HFF-Myc (cell line): ENCODE measurements around the gene HTR4.
"Not testable (repeated sequence)": the region's sequence is repeated elsewhere in the genome, so short reads cannot be mapped to it uniquely, and the experiment has no call there.

Source experiments
- DNase-seq: peaks from one replicate; pipeline ENCODE4 v3.0.0-alpha.2; 2011; ENCODE audit warnings: low read depth; ENCODE audit errors: extremely low read depth
- H3K4me3 ChIP-seq: replicated peaks from 2 replicates; pipeline ENCODE4 v1.5.1; 2011; ENCODE audit warnings: low read depth, mild to moderate bottlenecking, control low read depth, low read length
- TF ChIP-seq, protein P1 (sequence below): IDR thresholded peaks from 2 replicates; pipeline ENCODE4 v1.5.1; 2012; ENCODE audit warnings: mild to moderate bottlenecking, low read depth, low read length, control low read depth; ENCODE audit errors: missing control alignments

HTR4 gene

GRCh38 chr5:148482196-148482595 lies 172.1 kb downstream of the HTR4 start:
- TF ChIP-seq, protein P1, sequence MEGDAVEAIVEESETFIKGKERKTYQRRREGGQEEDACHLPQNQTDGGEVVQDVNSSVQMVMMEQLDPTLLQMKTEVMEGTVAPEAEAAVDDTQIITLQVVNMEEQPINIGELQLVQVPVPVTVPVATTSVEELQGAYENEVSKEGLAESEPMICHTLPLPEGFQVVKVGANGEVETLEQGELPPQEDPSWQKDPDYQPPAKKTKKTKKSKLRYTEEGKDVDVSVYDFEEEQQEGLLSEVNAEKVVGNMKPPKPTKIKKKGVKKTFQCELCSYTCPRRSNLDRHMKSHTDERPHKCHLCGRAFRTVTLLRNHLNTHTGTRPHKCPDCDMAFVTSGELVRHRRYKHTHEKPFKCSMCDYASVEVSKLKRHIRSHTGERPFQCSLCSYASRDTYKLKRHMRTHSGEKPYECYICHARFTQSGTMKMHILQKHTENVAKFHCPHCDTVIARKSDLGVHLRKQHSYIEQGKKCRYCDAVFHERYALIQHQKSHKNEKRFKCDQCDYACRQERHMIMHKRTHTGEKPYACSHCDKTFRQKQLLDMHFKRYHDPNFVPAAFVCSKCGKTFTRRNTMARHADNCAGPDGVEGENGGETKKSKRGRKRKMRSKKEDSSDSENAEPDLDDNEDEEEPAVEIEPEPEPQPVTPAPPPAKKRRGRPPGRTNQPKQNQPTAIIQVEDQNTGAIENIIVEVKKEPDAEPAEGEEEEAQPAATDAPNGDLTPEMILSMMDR, result no peak
- no peak for DNase-seq
- no peak overlapping the region for H3K4me3 ChIP-seq

- TF ChIP-seq, protein P1, result no peak
- DNase-seq, result no peak
- no peak overlapping the region for H3K4me3 ChIP-seq
These were observed 176.9 kb downstream of the HTR4 start for GRCh38 chr5:148477429-148477828.

DNA sequence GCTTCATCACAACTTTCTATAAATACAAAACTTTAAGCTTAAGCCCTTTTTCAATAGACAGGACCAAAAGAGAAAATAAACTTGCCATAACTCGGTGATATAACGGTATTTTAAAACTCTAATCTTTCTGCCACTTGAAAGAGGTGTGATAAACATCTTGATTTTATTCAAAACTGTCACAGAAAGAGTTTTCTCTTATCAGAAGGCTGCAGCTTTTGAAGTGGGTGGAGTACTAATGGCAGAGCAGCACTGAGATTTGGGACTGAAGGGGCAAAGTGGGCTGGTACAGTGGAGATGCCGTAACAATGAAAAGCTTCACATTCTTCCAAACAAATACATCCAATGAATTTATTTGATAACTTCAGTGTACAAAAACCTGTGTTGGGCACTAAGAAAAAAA lies 178.0 kb downstream of the HTR4 start:
- DNase-seq, result no peak
- H3K4me3 ChIP-seq, result no peak overlapping the region
- TF ChIP-seq, protein P1, result no peak

GRCh38 chr5:148474025-148474511 lies 180.3 kb downstream of the HTR4 start:
- no peak for DNase-seq

DNA sequence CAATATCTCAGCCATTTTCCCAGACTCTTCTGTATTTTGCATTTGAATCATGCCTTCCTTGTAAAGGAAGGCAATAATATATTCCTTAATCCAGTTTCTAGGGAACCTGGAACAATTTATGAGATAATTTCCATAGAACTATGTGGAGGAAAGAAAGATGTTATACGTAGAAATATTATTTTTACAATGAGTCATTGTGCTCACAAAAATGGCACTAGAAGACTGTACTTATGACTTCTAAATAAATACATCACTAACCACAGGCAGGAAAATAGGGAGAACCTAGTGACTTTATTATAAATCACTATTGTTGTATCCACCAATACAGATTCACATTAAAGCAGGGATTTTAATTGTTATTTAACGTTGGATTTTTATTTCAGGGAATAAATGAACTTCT lies 182.9 kb downstream of the HTR4 start:
- no peak for DNase-seq
- TF ChIP-seq, protein P1, result no peak
- H3K4me3 ChIP-seq, result no peak overlapping the region

More at GRCh38 chr5:148474025-148474511, 180.3 kb downstream of the HTR4 start:
- H3K4me3 ChIP-seq, result no peak overlapping the region
- TF ChIP-seq, protein P1, result no peak

GRCh38 chr5:148469501-148469935 lies 184.8 kb downstream of the HTR4 start:
- no peak overlapping the region for H3K4me3 ChIP-seq
- TF ChIP-seq, protein P1, result no peak
- peak; percentile 21 for DNase-seq

GRCh38 chr5:148468746-148469145 lies 185.6 kb downstream of the HTR4 start:
- DNase-seq, H3K4me3 ChIP-seq: not testable (repeated sequence)

DNA sequence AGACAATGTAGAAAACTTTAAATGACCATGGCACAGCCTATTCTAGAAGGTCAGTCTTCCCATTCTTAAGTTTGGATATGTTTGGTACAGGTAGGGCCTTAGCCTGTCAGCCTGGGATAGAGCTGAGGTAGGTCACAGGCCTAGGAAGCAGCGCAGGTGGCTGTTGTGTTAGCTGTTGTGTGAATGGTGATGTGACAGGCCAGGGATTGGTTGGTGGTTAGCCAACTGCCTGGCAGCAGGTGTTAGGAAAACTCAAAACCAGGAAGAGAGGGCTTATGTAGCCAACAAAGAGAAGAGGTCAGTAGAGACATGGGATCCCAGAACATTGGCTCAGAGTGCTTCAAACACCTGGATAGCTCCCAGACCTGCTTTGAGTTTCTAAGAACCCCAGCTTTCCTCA lies 186.4 kb downstream of the HTR4 start:
- DNase-seq, result no peak
- no peak overlapping the region for H3K4me3 ChIP-seq
- TF ChIP-seq, protein P1, result no peak
